Vagina (tissue), 2 donors: Measurements from ENCODE around the gene TMEM200C. TPM values are rescaled to one million over a fixed set of nuclear protein-coding genes. Genes with fewer than 3 reads are reported as not detected.

Source experiments
- DNase-seq, 2 donors: peaks; one replicate each; pipeline ENCODE4 v3.0.0-alpha.2; 2017; ENCODE audit errors: extremely low spot score in 2 of 2
- H3K27ac ChIP-seq: fragments of 200-600 bp; sonication (generic); one replicate; pipeline ENCODE4 v1.5.1; 2019
- H3K27me3 ChIP-seq: fragments of 200-600 bp; sonication (generic); one replicate; pipeline ENCODE4 v1.5.1; 2019
- H3K36me3 ChIP-seq, 2 donors: fragments of 200-600 bp; sonication (generic); one replicate each; pipeline ENCODE4 v1.5.1; 2017 to 2019
- H3K4me1 ChIP-seq: fragments of 200-600 bp; sonication (generic); one replicate; pipeline ENCODE4 v1.5.1; 2019
- H3K4me3 ChIP-seq, 2 donors: fragments of 200-600 bp; sonication (generic); 1 replicate in 1 of 2; 2 replicates in 1 of 2; pipeline ENCODE4 v1.5.1; 2016 to 2019
- H3K9me3 ChIP-seq: fragments of 200-600 bp; sonication (generic); one replicate; pipeline ENCODE4 v1.5.1; 2019
- POLR2A ChIP-seq, 2 donors: fragments of 450-650 bp; IDR thresholded peaks; one replicate each; pipeline ENCODE4 v1.6.1; 2017; ENCODE audit warnings: antibody characterized with exemption in 2 of 2, mild to moderate bottlenecking in 2 of 2, moderate library complexity in 2 of 2
- POLR2AphosphoS5 ChIP-seq, 2 donors: sonication (generic); formaldehyde crosslinking; IDR thresholded peaks; one replicate each; pipeline ENCODE4 v1.9.0; 2017; ENCODE audit warnings: antibody characterized with exemption in 2 of 2, mild to moderate bottlenecking in 2 of 2, low read depth in 1 of 2; ENCODE audit not compliant: insufficient read depth in 1 of 2
- intact Hi-C: fragments of 100-400 bp; cut with DNase I; formaldehyde crosslinking; loops from one replicate; pipeline ENCODE4 v1.15.1; 2023
- microRNA-seq: library from miRNA; unstranded; fragments of <30 nt; microRNA quantifications from one replicate; pipeline ENCODE4, GENCODE V29; 2017; ENCODE audit warnings: borderline number of aligned reads, borderline replicate concordance
- small RNA-seq: library from RNA; depleted of rRNA; stranded (forward); fragments of <200 nt; gene quantifications from one replicate; pipeline ENCODE3, GENCODE V24; 2016
- total RNA-seq: library from RNA; depleted of rRNA; stranded (reverse); fragments of >200 nt; gene quantifications from one replicate; pipeline ENCODE4 v1.2.3, GENCODE V29; 2016
- TF ChIP-seq, protein P1 (sequence below), 3 experiments: fragments of 450-650 bp in 2 of 3; fragments of 200-600 bp in 1 of 3; sonication (generic) in 1 of 3; IDR thresholded peaks; one replicate each; pipeline ENCODE4 v1.5.1; 2017 to 2019; ENCODE audit warnings: antibody characterized with exemption in 3 of 3, mild to moderate bottlenecking in 2 of 3, moderate library complexity in 2 of 3

TMEM200C gene
- total RNA-seq, 1 donor from 2014 or later: under 0.01 TPM

DNA sequence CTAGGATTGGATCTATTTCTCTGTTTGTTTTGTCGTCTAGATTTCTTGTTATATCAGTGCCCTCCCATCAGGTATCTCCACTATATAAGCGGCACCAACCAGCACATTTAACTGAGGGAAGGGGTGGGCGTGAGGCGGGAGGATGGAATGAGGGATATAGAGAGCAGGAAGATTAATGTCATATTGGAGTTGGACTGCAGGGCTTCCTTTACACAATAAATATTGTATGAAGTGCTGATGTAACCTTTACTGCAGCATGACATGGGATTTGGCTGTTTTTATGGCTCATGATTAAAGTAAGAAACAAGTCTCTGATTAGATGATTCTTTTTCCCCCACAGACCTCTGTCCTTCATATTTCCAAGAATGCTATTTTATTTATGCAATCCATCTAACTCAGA lies 54.8 kb downstream of the TMEM200C start:
- intact Hi-C loops: no loop called here
- no peak for DNase-seq
- Histone ChIP-seq H3K27me3 (no peaks in the 10 kb centered on the region), H3K36me3 (no peaks in the 10 kb centered on the region), H3K4me3 (no peak overlapping the region), H3K27ac (no peak overlapping the region), H3K9me3 (no peaks in the 10 kb centered on the region), H3K4me1 (no peaks in the 10 kb centered on the region)
- no peak for TF ChIP-seq POLR2A (IDR thresholded peaks at IDR 0.05)

DNA sequence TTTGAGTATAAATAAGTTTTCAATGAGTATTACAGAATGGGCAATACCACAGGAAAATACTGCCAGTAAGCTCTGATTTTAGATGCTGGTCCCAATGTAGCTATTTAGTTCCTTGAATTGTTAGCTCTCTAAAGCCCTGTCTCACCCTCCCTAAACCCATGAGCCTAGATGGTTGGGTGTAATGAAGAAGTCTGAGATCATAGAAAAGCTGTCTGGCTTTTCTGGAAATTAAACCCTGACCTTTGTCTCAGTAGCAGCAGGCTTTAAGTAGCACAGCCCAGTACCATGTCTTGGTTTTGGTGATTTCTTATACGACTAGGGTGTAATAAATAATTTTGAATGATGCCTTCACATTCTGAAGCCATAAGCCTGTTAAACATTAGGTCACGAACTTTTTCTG lies 55.3 kb downstream of the TMEM200C start:
- Histone ChIP-seq H3K27ac (no peak overlapping the region), H3K9me3 (no peaks in the 10 kb centered on the region), H3K36me3 (no peaks in the 10 kb centered on the region), H3K4me1 (no peaks in the 10 kb centered on the region), H3K4me3 (no peak overlapping the region), H3K27me3 (no peaks in the 10 kb centered on the region)
- no peak for DNase-seq
- TF ChIP-seq, protein P1, sequence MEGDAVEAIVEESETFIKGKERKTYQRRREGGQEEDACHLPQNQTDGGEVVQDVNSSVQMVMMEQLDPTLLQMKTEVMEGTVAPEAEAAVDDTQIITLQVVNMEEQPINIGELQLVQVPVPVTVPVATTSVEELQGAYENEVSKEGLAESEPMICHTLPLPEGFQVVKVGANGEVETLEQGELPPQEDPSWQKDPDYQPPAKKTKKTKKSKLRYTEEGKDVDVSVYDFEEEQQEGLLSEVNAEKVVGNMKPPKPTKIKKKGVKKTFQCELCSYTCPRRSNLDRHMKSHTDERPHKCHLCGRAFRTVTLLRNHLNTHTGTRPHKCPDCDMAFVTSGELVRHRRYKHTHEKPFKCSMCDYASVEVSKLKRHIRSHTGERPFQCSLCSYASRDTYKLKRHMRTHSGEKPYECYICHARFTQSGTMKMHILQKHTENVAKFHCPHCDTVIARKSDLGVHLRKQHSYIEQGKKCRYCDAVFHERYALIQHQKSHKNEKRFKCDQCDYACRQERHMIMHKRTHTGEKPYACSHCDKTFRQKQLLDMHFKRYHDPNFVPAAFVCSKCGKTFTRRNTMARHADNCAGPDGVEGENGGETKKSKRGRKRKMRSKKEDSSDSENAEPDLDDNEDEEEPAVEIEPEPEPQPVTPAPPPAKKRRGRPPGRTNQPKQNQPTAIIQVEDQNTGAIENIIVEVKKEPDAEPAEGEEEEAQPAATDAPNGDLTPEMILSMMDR (IDR thresholded peaks at IDR 0.05): no peak
- TF ChIP-seq POLR2AphosphoS5 (IDR thresholded peaks at IDR 0.05; ENCODE audit: insufficient read depth in 1 of 2, low read depth in 1 of 2) (no peak), POLR2A (IDR thresholded peaks at IDR 0.05) (no peak)
- intact Hi-C loops: no loop called here

DNA sequence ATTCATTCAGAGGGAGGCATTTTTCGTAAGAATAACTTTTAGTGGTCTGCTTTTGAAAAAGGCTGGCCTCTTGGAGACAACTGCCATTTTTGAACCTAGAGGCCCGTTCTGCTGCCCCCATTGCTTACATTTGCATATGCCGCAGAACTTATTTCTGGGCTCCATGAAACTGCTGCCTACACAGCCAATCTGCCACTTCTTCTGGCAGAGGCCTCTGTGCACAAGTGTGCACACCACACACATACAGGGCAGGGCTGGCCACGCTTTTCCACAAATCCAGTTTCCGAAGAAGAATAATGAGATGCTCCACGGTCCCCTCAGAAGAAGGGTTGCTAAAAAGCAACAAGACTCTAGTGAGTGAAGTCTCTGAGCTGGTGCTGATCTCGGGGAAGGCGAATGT lies 56.2 kb downstream of the TMEM200C start:
- H3K36me3 ChIP-seq: no peaks in the 10 kb centered on the region
- DNase-seq: no peak
- no peak overlapping the region for H3K4me3 ChIP-seq
- H3K9me3 ChIP-seq: no peaks in the 10 kb centered on the region
- H3K27ac ChIP-seq: no peak overlapping the region
- no peaks in the 10 kb centered on the region for H3K4me1 ChIP-seq
- H3K27me3 ChIP-seq: no peaks in the 10 kb centered on the region
- intact Hi-C loops: no loop called here
- TF ChIP-seq POLR2AphosphoS5 (IDR thresholded peaks at IDR 0.05; ENCODE audit: insufficient read depth in 1 of 2, low read depth in 1 of 2) (no peak), POLR2A (IDR thresholded peaks at IDR 0.05) (no peak)
- TF ChIP-seq, protein P1 (IDR thresholded peaks at IDR 0.05): no peak

Small RNA genes within 50 kb of the gene (microRNA-seq; reads per million reads assigned to microRNA genes)
- not detected for gene MIR3976

Small RNA genes within 50 kb of the gene (small RNA-seq; reads per million reads assigned to genes)
- not detected for gene MIR3976
